Naive thymus-derived CD8-positive, alpha-beta T cell (primary cell): Measurements from ENCODE around the gene DUSP16. TPM values are rescaled to one million over a fixed set of nuclear protein-coding genes. Genes with fewer than 3 reads are reported as not detected.

ENCODE experiments used
- ATAC-seq, 2 donors: fragments of 150-1000 bp; cut with Tn5 transposase in 1 of 2; sonication (Bioruptor Pico), chemical (Tn5 transposase) in 1 of 2; 1 replicate in 1 of 2; 2 replicates in 1 of 2; pipeline ENCODE4 v1.10.0; 2021; ENCODE audit warnings: mild to moderate bottlenecking in 2 of 2, moderate library complexity in 2 of 2
- POLR2A ChIA-PET: fragments of 350-600 bp; sonication (Branson Sonifier 250); formaldehyde crosslinking; loops from one replicate; lab custom pipeline; 2021; ENCODE audit warnings: antibody characterized with exemption; lab: Charles Lee
- DNase-seq, 10 donors: peaks; one replicate each; pipeline versions ENCODE4 v3.0.0 to v3.0.0-alpha.2; 2020 to 2022
- H3K27ac Mint-ChIP-seq, 10 donors: one replicate each; pipeline ENCODE4 v1.8.0; 2020 to 2022; ENCODE audit warnings: mild to moderate bottlenecking in 10 of 10, mixed read lengths in 10 of 10, moderate library complexity in 4 of 10, inconsistent platforms in 1 of 10
- H3K27me3 Mint-ChIP-seq, 5 donors: one replicate each; pipeline ENCODE4 v1.8.0; 2021 to 2022; ENCODE audit warnings: mixed read lengths in 5 of 5
- H3K36me3 Mint-ChIP-seq, 3 donors: one replicate each; pipeline ENCODE4 v1.8.0; 2020 to 2022; ENCODE audit warnings: mixed read lengths in 3 of 3, mild to moderate bottlenecking in 2 of 3, inconsistent platforms in 1 of 3
- H3K4me1 Mint-ChIP-seq, 4 donors: one replicate each; pipeline ENCODE4 v1.8.0; 2021 to 2022; ENCODE audit warnings: mixed read lengths in 4 of 4
- H3K4me3 Mint-ChIP-seq, 10 donors: one replicate each; pipeline ENCODE4 v1.8.0; 2020 to 2022; ENCODE audit warnings: mild to moderate bottlenecking in 10 of 10, mixed read lengths in 10 of 10, moderate library complexity in 6 of 10, inconsistent platforms in 1 of 10
- H3K9me3 Mint-ChIP-seq, 9 donors: one replicate each; pipeline ENCODE4 v1.8.0; 2020 to 2022; ENCODE audit warnings: mixed read lengths in 9 of 9, mild to moderate bottlenecking in 3 of 9, inconsistent platforms in 1 of 9, moderate library complexity in 1 of 9
- polyA plus RNA-seq, 3 donors: library from polyadenylated mRNA; unstranded; fragments of 300-500 nt; fragmentation: Illumina TruSeq; gene quantifications; one replicate each; pipeline ENCODE4 v1.2.3, GENCODE V29; 2021
- total RNA-seq, 8 experiments: library from RNA in 2 of 8; stranded (reverse) in 2 of 8; gene quantifications; one replicate each; pipeline ENCODE4 v1.2.3 and lab custom pipeline; 2021 to 2026

Gene DUSP16
- total and polyA plus RNA-seq, 5 experiments from 2014 or later, result 4.5 to 30.4 (median 4.7) TPM

DNA sequence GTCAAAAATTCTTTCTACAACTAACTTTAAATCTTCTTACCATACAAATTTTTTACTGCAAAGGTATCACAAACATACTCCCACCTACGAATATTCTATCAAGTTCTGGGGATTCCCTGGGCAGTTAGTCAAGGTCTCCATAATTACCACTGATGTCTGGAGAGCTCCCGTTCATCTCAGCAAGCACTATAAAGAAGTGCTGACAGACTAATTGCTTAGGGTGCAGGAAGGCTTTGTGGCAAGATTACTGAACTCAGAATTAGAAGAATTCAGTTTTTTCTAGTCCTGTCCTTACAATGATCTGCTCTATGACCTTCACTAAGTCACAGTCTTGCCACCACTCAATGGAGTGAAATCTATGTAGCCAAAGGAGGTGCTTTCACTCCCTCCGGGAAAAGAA is 61.5 kb downstream of the DUSP16 start:
- POLR2A ChIA-PET, result no interaction called here

GRCh38 chr12:12499909-12500604 is 62.6 kb downstream of the DUSP16 start:
- Mint-ChIP-seq H3K36me3 (peaks cover 0 to 23% (median 14%) of the 10 kb centered on the region in 3 donors), H3K4me1 (peaks cover 3 to 23% (median 17%) of the 10 kb centered on the region in 4 donors), H3K9me3 (no peaks in the 10 kb centered on the region), H3K4me3 (peak overlapping the region in 1 of 10 donors; percentile 37), H3K27ac (peak overlapping the region in 8 of 10 donors; percentile 7 to 66 (median 37)), H3K27me3 (no peaks in the 10 kb centered on the region)
- POLR2A ChIA-PET, result no interaction called here
- ATAC-seq, result no peak
- DNase-seq, result no peak

More for the DNA sequence above, 61.5 kb downstream of the DUSP16 start:
- no peaks in the 10 kb centered on the region for H3K27me3 Mint-ChIP-seq
- ATAC-seq (no peak), DNase-seq (no peak)
- no peaks in the 10 kb centered on the region for H3K9me3 Mint-ChIP-seq
- no peak overlapping the region for H3K4me3 Mint-ChIP-seq
- H3K27ac Mint-ChIP-seq, result peak overlapping the region in 7 of 10 donors; percentile 15 to 63 (median 54)
- peaks cover 6 to 34% (median 26%) of the 10 kb centered on the region in 4 donors for H3K4me1 Mint-ChIP-seq
- peaks cover 0 to 20% (median 8%) of the 10 kb centered on the region in 3 donors for H3K36me3 Mint-ChIP-seq

DNA sequence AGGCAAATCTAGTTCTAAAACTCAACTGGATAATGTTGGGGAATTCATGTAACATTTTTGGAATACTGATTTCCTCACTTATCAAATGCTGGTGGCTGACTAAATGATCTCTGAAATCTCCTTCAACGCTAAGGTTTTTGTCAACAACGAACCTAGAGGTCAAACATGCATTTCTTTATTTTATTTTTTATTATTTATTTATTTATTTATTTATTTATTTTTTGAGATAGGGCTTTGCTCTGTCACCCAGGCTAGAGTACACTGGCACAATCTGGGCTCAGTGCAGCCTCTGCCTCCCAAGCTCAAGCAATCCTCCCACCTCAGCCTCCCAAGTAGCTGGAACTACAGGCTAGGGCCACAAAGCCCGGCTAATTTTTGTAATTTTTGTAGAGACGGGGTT is 64.5 kb downstream of the DUSP16 start:
- Mint-ChIP-seq H3K4me1 (peaks cover 3 to 19% (median 12%) of the 10 kb centered on the region in 4 donors), H3K27me3 (no peaks in the 10 kb centered on the region), H3K36me3 (peaks cover 0 to 23% (median 14%) of the 10 kb centered on the region in 3 donors), H3K27ac (peak overlapping the region in 1 of 10 donors; percentile 27), H3K9me3 (no peaks in the 10 kb centered on the region), H3K4me3 (no peak overlapping the region)
- ATAC-seq, result no peak
- no peak for DNase-seq
- POLR2A ChIA-PET, result no interaction called here

GRCh38 chr12:12495536-12495935 is 67.1 kb downstream of the DUSP16 start:
- H3K27ac Mint-ChIP-seq, result peak overlapping the region in 2 of 10 donors; percentile 33 to 41
- DNase-seq (no peak), ATAC-seq (no peak)
- peaks cover 0 to 21% (median 14%) of the 10 kb centered on the region in 3 donors for H3K36me3 Mint-ChIP-seq
- H3K9me3 Mint-ChIP-seq, result no peaks in the 10 kb centered on the region
- POLR2A ChIA-PET, result interaction anchor here (0.7 kb wide), 1 partner anchor 747 kb away, joined by 5 read pairs; no protein-coding TSS in a partner anchor
- H3K4me3 Mint-ChIP-seq, result no peak overlapping the region
- no peaks in the 10 kb centered on the region for H3K27me3 Mint-ChIP-seq
- peaks cover 0 to 9% (median 3%) of the 10 kb centered on the region in 4 donors for H3K4me1 Mint-ChIP-seq

DNA sequence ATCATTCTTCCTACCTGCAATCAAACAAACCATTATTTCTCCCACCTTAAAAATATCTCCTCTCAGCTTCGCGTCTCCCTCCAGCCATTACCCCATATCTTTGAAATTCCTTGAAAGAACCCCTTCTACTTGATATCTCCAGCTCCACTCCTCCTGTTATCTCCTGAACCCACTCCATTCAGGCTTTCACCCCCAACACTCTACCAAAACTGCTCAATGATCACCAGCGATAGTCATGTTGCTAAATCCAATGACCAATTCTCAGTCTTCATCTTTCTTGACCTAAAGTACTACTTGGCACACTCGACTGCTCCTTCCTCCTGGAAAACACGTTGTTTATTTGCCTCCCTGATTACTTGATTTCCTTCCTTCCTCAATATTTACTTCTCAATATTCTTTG is 70.1 kb downstream of the DUSP16 start:
- no peaks in the 10 kb centered on the region for H3K27me3 Mint-ChIP-seq
- no peak overlapping the region for H3K4me3 Mint-ChIP-seq
- H3K9me3 Mint-ChIP-seq, result no peaks in the 10 kb centered on the region
- POLR2A ChIA-PET, result interaction anchor here (1.6 kb wide), 1 partner anchor 26 kb away, joined by 3 read pairs; no protein-coding TSS in a partner anchor
- H3K36me3 Mint-ChIP-seq, result peaks cover 5 to 19% (median 10%) of the 10 kb centered on the region in 3 donors
- no peak overlapping the region for H3K27ac Mint-ChIP-seq
- H3K4me1 Mint-ChIP-seq, result peaks cover 0 to 9% (median 5%) of the 10 kb centered on the region in 4 donors
- DNase-seq (no peak), ATAC-seq (no peak)

DNA sequence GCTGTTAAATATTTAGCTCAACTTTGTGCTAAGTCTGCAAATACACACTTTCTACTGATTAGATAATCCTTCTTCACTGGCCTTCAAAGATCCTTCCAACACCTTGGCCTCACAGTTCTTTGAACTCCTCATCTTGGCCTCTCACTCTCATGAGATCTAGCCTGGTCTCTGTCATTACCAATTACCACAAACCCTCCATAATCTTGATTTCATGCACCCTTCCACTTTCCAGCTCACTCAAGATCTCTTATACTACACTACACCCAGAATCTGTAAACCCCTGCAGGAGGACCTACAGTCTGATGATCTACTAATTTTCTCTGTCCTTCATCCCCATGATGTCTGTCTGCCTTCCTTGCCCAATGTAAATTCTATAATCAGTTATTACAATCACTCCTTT is 71.1 kb downstream of the DUSP16 start:
- Mint-ChIP-seq H3K36me3 (peaks cover 6 to 17% (median 10%) of the 10 kb centered on the region in 3 donors), H3K4me3 (no peak overlapping the region), H3K9me3 (no peaks in the 10 kb centered on the region), H3K27me3 (no peaks in the 10 kb centered on the region), H3K4me1 (peaks cover 0 to 14% (median 6%) of the 10 kb centered on the region in 4 donors), H3K27ac (no peak overlapping the region)
- POLR2A ChIA-PET, result interaction anchor here (1.6 kb wide), 1 partner anchor 25 kb away, joined by 3 read pairs; no protein-coding TSS in a partner anchor
- DNase-seq (no peak), ATAC-seq (no peak)

DNA sequence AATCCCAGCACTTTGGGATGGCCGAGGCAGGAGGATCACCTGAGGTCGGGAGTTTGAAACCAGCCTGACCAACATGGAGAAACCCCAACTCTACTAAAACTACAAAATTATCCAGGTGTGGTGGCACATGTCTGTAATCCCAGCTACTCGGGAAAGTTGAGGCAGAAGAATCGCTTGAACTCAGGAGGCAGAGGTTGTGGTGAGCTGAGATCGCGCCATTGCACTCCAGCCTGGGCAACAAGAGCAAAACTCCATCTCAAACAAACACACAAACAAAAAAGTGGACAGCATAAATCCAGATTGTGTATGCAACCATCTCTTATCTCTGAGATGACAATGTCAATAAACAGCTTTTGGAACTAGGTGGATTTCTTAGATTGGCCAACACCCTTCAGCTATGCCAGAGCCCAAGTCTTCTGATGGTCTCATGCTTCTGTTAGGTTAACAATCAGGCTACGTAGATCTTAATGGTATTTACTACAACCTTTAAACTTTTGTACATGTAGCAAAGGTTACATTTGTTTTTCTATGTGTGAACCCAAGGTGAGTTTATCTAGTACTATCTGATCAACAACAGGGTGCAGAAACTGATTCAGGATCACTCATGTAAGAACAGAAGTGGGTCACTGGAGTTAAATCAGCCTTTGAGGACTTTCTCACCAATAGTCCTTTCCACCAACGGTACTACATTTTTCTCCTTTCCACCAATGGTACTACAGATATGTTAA is 73.7 kb downstream of the DUSP16 start:
- no peaks in the 10 kb centered on the region for H3K9me3 Mint-ChIP-seq
- H3K27me3 Mint-ChIP-seq, result no peaks in the 10 kb centered on the region
- DNase-seq (no peak), ATAC-seq (no peak)
- H3K36me3 Mint-ChIP-seq, result peaks cover 9 to 20% (median 19%) of the 10 kb centered on the region in 3 donors
- peaks cover 6 to 20% (median 7%) of the 10 kb centered on the region in 4 donors for H3K4me1 Mint-ChIP-seq
- POLR2A ChIA-PET, result interaction anchor here (0.6 to 1.8 kb wide), 2 partner anchors 31 to 47 kb away, joined by 3 to 4 read pairs; no protein-coding TSS in a partner anchor
- peak overlapping the region in 8 of 10 donors; percentile 18 to 89 (median 40) for H3K27ac Mint-ChIP-seq
- no peak overlapping the region for H3K4me3 Mint-ChIP-seq

DNA sequence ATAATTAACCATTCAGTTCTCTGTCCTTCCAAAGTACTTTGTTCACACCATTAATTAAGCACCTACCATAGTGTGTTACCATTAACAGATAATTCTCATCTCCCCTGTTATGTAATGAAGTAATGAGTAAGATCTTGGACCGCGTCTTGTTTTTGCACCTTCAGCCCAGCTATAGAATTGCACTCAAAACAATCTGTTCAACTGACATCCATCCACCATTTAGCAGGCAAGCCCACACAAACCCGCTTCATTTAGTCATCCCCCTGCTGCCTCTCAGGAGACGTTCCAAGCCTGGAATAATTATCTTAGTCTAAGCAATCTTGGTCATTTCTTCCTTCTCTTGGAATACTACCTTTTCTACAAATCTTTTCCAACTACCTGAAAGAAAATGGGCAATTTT is 74.4 kb downstream of the DUSP16 start:
- Mint-ChIP-seq H3K27ac (peak overlapping the region in 8 of 10 donors; percentile 25 to 89 (median 61)), H3K36me3 (peaks cover 9 to 22% (median 19%) of the 10 kb centered on the region in 3 donors), H3K27me3 (no peaks in the 10 kb centered on the region), H3K4me1 (peaks cover 10 to 26% (median 13%) of the 10 kb centered on the region in 4 donors), H3K9me3 (no peaks in the 10 kb centered on the region), H3K4me3 (no peak overlapping the region)
- DNase-seq (no peak), ATAC-seq (no peak)
- POLR2A ChIA-PET, result interaction anchor here (0.6 to 1.8 kb wide), 2 partner anchors 31 to 47 kb away, joined by 3 to 4 read pairs; no protein-coding TSS in a partner anchor

GRCh38 chr12:12487490-12487889 is 75.2 kb downstream of the DUSP16 start:
- H3K4me3 Mint-ChIP-seq, result no peak overlapping the region
- ATAC-seq, result no peak
- no peaks in the 10 kb centered on the region for H3K27me3 Mint-ChIP-seq
- peak overlapping the region in 9 of 10 donors; percentile 19 to 89 (median 65) for H3K27ac Mint-ChIP-seq
- no peak for DNase-seq
- no peaks in the 10 kb centered on the region for H3K9me3 Mint-ChIP-seq
- peaks cover 16 to 33% (median 19%) of the 10 kb centered on the region in 4 donors for H3K4me1 Mint-ChIP-seq
- peaks cover 9 to 22% (median 19%) of the 10 kb centered on the region in 3 donors for H3K36me3 Mint-ChIP-seq
- POLR2A ChIA-PET, result interaction anchor here (0.5 kb wide), 1 partner anchor 46 kb away, joined by 4 read pairs; no protein-coding TSS in a partner anchor

DNA sequence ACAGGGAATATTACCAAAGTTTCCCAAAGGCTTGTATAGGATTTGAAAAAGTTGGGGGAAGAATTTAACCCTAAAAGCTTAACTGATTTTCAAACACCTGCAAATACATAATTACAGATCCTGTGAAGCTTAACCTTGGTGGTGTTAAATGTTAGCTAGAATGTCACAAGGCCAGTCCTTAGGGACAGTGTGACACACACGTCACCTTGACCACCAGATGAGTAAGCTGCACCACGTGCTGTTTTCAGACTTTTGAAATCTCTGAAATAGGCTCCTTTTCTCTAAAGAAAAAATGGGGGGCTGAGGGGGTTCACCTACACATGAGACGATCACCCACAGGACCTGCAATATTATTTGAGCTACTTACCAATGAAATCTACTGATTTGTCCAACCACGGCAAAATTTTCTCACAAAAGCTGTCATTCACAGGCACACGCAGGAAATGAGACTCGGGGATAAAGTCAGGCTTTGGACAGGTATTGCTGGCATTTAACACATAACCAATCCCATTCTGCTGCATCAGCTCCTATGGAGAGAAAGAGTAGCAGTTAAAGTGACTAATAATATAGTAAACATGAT is 75.9 kb downstream of the DUSP16 start:
- POLR2A ChIA-PET, result no interaction called here
- Mint-ChIP-seq H3K27me3 (no peaks in the 10 kb centered on the region), H3K4me3 (no peak overlapping the region), H3K36me3 (peaks cover 9 to 22% (median 19%) of the 10 kb centered on the region in 3 donors), H3K27ac (peak overlapping the region in 7 of 10 donors; percentile 50 to 89 (median 77)), H3K4me1 (peaks cover 20 to 40% (median 25%) of the 10 kb centered on the region in 4 donors), H3K9me3 (no peaks in the 10 kb centered on the region)
- no peak for DNase-seq
- ATAC-seq, result no peak

GRCh38 chr12:12483438-12483837 is 79.2 kb downstream of the DUSP16 start:
- Mint-ChIP-seq H3K36me3 (peaks cover 9 to 39% (median 31%) of the 10 kb centered on the region in 3 donors), H3K9me3 (no peaks in the 10 kb centered on the region), H3K27me3 (no peaks in the 10 kb centered on the region), H3K4me3 (peak overlapping the region in 7 of 10 donors; percentile 2 to 88 (median 52)), H3K27ac (peak overlapping the region; percentile 90 to 100 (median 96)), H3K4me1 (peaks cover 21 to 67% (median 38%) of the 10 kb centered on the region in 4 donors)
- DNase-seq, result no peak
- no peak for ATAC-seq
- POLR2A ChIA-PET, result interaction anchor here (0.6 to 5.4 kb wide), 2 partner anchors 17 to 50 kb away, joined by 4 to 37 read pairs; no protein-coding TSS in a partner anchor

DNA sequence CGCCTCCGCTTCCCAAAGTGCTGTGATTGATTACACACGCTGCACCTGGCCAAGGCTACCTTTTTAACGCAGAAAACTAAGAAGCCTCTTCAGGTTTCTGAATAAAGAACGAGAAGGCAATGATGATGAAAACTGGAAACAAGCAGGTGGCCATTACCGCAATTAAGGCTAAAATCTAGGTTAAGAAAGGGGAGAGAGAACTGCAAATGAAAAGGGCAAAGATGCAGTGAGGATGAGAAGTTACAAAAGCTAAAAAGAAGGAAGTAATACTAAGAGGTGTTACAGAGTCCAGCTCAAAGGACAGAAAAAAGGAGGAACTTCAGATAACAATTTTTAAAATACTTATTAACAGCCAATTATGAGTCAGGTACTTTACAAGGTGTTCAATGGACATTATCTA is 79.7 kb downstream of the DUSP16 start:
- peaks cover 8 to 40% (median 30%) of the 10 kb centered on the region in 3 donors for H3K36me3 Mint-ChIP-seq
- ATAC-seq (no peak), DNase-seq (no peak)
- peak overlapping the region; percentile 93 to 100 (median 97) for H3K27ac Mint-ChIP-seq
- peak overlapping the region; percentile 42 to 92 (median 73) for H3K4me3 Mint-ChIP-seq
- no peaks in the 10 kb centered on the region for H3K9me3 Mint-ChIP-seq
- H3K4me1 Mint-ChIP-seq, result peaks cover 19 to 64% (median 36%) of the 10 kb centered on the region in 4 donors
- H3K27me3 Mint-ChIP-seq, result no peaks in the 10 kb centered on the region
- POLR2A ChIA-PET, result interaction anchor here (0.6 to 5.4 kb wide), 4 partner anchors 16 to 50 kb away, joined by 3 to 37 read pairs (median 4); no protein-coding TSS in a partner anchor
